HG03066 (cell line): ENCODE results near the gene PPFIA1.
"Not testable (repeated sequence)": the region's sequence is repeated elsewhere in the genome, so short reads cannot be mapped to it uniquely, and the experiment has no call there.

Experiments used
- ATAC-seq: cut with Tn5 transposase; IDR thresholded peaks from one replicate; pipeline ENCODE4 v1.9.1; 2021; ENCODE audit warnings: low read depth; ENCODE audit not compliant: unreplicated experiment

The PPFIA1 gene

GRCh38 chr11:70292863-70293262, 22.4 kb downstream of the PPFIA1 start:
- ATAC-seq: no peak

GRCh38 chr11:70295166-70295565, 24.7 kb downstream of the PPFIA1 start:
- ATAC-seq: not testable (repeated sequence)

- ATAC-seq: no peak
These were observed 26.2 kb downstream of the PPFIA1 start for GRCh38 chr11:70296681-70297080.

- ATAC-seq: no peak
These were observed 26.9 kb downstream of the PPFIA1 start for GRCh38 chr11:70297341-70297740.

- no peak for ATAC-seq
These were observed 27.9 kb downstream of the PPFIA1 start for GRCh38 chr11:70298243-70298915.

- ATAC-seq: no peak
These were observed 29.1 kb downstream of the PPFIA1 start for GRCh38 chr11:70299636-70300035.

- no peak for ATAC-seq
These were observed 30.7 kb downstream of the PPFIA1 start for GRCh38 chr11:70301191-70301590.

- no peak for ATAC-seq
These were observed 31.4 kb downstream of the PPFIA1 start for GRCh38 chr11:70301721-70302418.

- ATAC-seq: no peak
These were observed 31.9 kb downstream of the PPFIA1 start for GRCh38 chr11:70302419-70302752.

- ATAC-seq: no peak
These were observed 32.6 kb downstream of the PPFIA1 start for GRCh38 chr11:70303070-70303469.

- ATAC-seq: no peak
These were observed 33.7 kb downstream of the PPFIA1 start for GRCh38 chr11:70304208-70304603.

- no peak for ATAC-seq
These were observed 35.0 kb downstream of the PPFIA1 start for GRCh38 chr11:70305501-70305900.

GRCh38 chr11:70306586-70307033, 36.1 kb downstream of the PPFIA1 start:
- no peak for ATAC-seq

GRCh38 chr11:70307176-70307575, 36.7 kb downstream of the PPFIA1 start:
- ATAC-seq: no peak

GRCh38 chr11:70311616-70312015, 41.1 kb downstream of the PPFIA1 start:
- no peak for ATAC-seq

- ATAC-seq: no peak
These were observed 42.2 kb downstream of the PPFIA1 start for GRCh38 chr11:70312401-70313357.

- ATAC-seq: no peak
These were observed 43.5 kb downstream of the PPFIA1 start for GRCh38 chr11:70313945-70314344.

GRCh38 chr11:70314730-70315129, 44.2 kb downstream of the PPFIA1 start:
- no peak for ATAC-seq

GRCh38 chr11:70315716-70316115, 45.2 kb downstream of the PPFIA1 start:
- no peak for ATAC-seq

GRCh38 chr11:70317581-70318305, 47.3 kb downstream of the PPFIA1 start:
- ATAC-seq: no peak
